ENCODE measurements around the gene SWSAP1.
"Not testable (repeated sequence)": the region's sequence is repeated elsewhere in the genome, so short reads cannot be mapped to it uniquely, and the experiment has no call there.

Gene SWSAP1

DNA sequence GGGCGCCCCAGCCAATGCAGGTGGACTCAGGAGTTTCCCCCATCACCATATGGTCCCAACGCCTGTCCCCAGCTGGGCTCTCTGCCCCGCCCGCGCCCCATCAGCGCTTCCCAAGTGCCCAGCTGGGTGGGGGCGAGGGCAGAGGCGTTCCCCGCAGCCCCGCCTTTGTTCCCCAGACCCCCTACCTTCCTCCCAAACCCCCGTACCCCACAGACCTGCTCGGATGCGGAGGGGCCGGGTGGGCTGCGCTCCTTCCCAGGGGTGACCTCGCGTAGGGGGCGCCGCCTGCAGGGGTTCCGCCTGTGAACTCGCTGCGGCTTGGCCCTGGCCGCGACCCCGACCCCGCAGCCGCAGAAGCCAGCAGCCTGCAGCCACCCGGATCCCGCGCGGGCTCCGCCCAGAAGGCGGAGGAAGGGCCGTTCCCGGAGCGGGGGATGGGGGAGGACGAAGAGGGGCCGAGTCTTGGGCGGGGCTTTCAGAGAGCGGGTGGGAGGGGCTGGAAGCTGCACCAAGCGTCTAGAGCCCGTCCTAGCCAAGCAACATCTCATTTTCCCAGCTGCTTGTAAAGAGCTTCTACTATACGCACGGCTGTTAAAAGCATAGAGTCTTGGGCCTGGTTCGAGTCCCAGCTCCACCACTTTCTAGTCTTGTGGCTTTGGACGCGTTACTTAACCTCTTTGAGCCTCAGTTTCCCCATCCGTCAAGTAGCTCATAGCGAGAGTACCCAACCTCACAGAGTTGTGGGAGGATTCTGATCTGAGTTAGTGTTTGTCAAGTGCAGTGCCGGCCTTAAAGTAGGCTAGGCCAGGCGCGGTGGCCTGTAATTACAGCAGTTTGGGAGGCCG, 35.0 kb upstream of the SWSAP1 start, which contains the start of gene RAB3D:
RAB3D (minus strand) TSS at position 404 of the 845 bp plus-strand sequence. CDS start 2,258 bp downstream, outside the sequence.
- Histone ChIP-seq H3K4me3 (ENCODE audit: low read depth in 1 of 2, low read length in 1 of 2) (peak within 1 kb of the TSS; percentile 89 to 100), H3K4me1 (ENCODE audit: control insufficient read depth in 1 of 2, insufficient read depth in 1 of 2, low read depth in 1 of 2, low read length in 1 of 2) (peaks cover 65 to 66% of the 10 kb centered on the region in 2 experiments), H3K36me3 (peaks cover 29% of the 10 kb centered on the region), H3K27me3 (no peaks in the 10 kb centered on the region), H3K9me3 (no peaks in the 10 kb centered on the region), H3K27ac (peak within 1 kb of the TSS; percentile 77)
- peak; percentile 40 for TF ChIP-seq CTCF (IDR thresholded peaks at IDR 0.05)

DNA sequence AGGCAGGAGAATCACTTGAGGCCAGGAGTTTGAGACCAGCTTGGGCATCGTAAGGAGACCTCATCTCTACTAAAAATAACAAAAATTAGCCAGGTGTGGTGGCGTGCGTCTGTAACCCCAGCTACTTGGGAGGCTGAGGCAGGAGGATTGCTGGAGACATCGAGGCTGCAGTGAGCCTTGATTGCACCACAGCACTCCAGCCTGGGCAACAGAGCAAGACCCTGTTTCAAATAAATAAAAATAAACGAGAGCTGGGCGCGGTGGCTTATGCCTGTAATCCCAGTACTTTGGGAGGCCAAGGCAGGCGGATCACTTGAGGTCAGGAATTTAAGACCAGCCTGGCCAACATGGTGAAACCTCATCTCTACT, 34.4 kb upstream of the SWSAP1 start:
- H3K4me3 ChIP-seq (ENCODE audit: low read depth in 1 of 2, low read length in 1 of 2): peak overlapping the region; percentile 89 to 100
- H3K27me3 ChIP-seq, H3K9me3 ChIP-seq: not testable (repeated sequence)
- H3K4me1 ChIP-seq (ENCODE audit: control insufficient read depth in 1 of 2, insufficient read depth in 1 of 2, low read depth in 1 of 2, low read length in 1 of 2): peaks cover 70 to 71% of the 10 kb centered on the region in 2 experiments
- peak overlapping the region; percentile 77 for H3K27ac ChIP-seq
- H3K36me3 ChIP-seq: peaks cover 23% of the 10 kb centered on the region

DNA sequence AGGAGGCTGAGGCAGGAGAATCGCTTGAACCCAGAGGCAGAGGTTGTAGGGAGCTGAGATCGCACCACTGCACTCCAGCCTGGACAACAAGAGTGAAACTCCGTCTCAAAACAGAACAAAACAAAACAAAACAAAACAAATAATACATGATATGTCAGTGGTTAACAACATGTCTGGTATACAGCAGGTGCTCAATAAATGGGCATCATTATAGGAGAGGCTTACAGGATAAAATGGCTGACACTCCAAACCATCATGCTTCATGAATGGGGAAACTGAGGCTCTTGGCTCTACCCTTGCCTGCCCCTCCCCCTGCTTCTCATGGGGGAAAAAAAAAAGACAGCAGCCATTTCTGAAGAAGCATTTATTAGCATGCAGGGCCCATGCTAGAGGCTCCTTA, 32.0 kb upstream of the SWSAP1 start:
- Histone ChIP-seq H3K4me3 (ENCODE audit: low read depth in 1 of 2, low read length in 1 of 2) (no peak overlapping the region), H3K4me1 (ENCODE audit: control insufficient read depth in 1 of 2, insufficient read depth in 1 of 2, low read depth in 1 of 2, low read length in 1 of 2) (peaks cover 64 to 66% of the 10 kb centered on the region in 2 experiments), H3K36me3 (no peaks in the 10 kb centered on the region), H3K9me3 (no peaks in the 10 kb centered on the region), H3K27me3 (no peaks in the 10 kb centered on the region), H3K27ac (no peak overlapping the region)
- TF ChIP-seq CTCF (IDR thresholded peaks at IDR 0.05): no peak

DNA sequence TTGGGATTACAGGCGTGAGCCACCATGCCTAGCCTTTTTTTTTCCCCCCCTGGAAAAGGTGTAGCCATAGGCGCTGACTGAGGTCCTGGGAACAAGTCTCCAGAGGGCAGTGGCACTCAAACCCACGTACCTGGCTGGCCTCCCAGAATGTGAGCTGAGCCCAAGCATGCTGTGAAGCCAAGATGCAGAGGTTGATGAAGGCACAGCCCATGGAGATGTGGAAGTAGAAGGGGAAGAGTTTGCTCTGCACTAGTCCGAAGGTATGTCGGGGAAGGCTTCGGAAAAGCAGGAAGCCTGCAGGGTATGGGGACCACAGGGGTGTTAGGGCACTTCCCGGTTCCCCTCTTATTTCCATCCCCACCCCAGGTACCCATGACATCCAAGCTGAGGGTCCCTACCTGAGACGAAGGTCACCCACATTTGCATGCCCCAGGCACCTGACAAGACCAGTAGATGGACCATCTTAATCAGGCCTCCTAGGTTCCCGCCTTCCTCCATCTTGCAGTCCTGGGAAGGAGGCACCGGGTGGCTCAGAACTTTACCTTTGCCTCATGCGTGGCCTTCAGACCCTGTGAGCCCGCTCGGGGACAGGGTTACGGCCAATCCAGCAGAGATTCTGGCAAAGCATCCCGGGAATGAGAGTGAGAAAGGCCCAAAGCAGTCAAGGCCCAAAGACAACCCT, 29.2 kb upstream of the SWSAP1 start:
- Histone ChIP-seq H3K9me3 (no peaks in the 10 kb centered on the region), H3K27me3 (no peaks in the 10 kb centered on the region), H3K4me3 (ENCODE audit: low read depth in 1 of 2, low read length in 1 of 2) (peak overlapping the region; percentile 76 to 87), H3K27ac (peak overlapping the region; percentile 87), H3K4me1 (ENCODE audit: control insufficient read depth in 1 of 2, insufficient read depth in 1 of 2, low read depth in 1 of 2, low read length in 1 of 2) (peaks cover 45 to 54% of the 10 kb centered on the region in 2 experiments), H3K36me3 (no peaks in the 10 kb centered on the region)
- no peak for TF ChIP-seq CTCF (IDR thresholded peaks at IDR 0.05)

- Histone ChIP-seq H3K4me3 (ENCODE audit: low read depth in 1 of 2, low read length in 1 of 2) (peak within 1 kb of the TSS; percentile 76 to 87), H3K27me3 (no peaks in the 10 kb centered on the region), H3K9me3 (no peaks in the 10 kb centered on the region), H3K36me3 (no peaks in the 10 kb centered on the region), H3K4me1 (ENCODE audit: control insufficient read depth in 1 of 2, insufficient read depth in 1 of 2, low read depth in 1 of 2, low read length in 1 of 2) (peaks cover 40 to 47% of the 10 kb centered on the region in 2 experiments), H3K27ac (peak within 1 kb of the TSS; percentile 87)
- TF ChIP-seq CTCF (IDR thresholded peaks at IDR 0.05): peak; percentile 8
Observed at GRCh38 chr19:11346104-11346940, 28.1 kb upstream of the SWSAP1 start, which contains the start of the genes CCDC159 and TMEM205. Gene CCDC159, plus strand, starts transcription at chr19:11346519. Its CDS starts 88 bp downstream, at chr19:11346607. Gene TMEM205, minus strand, starts transcription at chr19:11346268. Its CDS starts 649 bp downstream, at chr19:11345619.
